GM12872 (cell line): Measurements from ENCODE around the gene C3orf20.

ENCODE experiments used
- CTCF ChIP-seq: IDR thresholded peaks from 3 replicates; pipeline ENCODE4 v1.5.1; 2011; ENCODE audit warnings: low read depth, mild to moderate bottlenecking, low read length, moderate library complexity; ENCODE audit not compliant: insufficient read depth

Gene C3orf20

DNA sequence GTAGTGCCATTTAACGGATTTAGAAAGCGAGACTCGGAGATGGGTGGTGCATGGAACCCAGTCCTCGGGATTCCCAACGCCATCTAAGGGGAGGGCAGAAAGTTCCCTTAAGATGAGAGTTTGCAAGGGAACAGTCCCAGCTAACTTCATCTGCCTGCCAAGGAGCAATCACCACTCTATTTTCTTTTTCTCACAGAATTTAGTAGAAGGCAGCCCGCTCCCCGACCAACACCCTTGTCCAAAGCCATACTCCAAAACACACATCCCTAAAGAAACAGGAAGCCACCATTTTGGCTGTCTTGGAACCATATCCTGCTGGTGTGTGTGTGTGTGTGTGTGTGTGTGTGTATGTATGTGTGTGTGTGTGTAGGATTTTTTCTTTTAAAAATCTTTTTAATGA, 136.7 kb downstream of the C3orf20 start:
- TF ChIP-seq CTCF = no peak

DNA sequence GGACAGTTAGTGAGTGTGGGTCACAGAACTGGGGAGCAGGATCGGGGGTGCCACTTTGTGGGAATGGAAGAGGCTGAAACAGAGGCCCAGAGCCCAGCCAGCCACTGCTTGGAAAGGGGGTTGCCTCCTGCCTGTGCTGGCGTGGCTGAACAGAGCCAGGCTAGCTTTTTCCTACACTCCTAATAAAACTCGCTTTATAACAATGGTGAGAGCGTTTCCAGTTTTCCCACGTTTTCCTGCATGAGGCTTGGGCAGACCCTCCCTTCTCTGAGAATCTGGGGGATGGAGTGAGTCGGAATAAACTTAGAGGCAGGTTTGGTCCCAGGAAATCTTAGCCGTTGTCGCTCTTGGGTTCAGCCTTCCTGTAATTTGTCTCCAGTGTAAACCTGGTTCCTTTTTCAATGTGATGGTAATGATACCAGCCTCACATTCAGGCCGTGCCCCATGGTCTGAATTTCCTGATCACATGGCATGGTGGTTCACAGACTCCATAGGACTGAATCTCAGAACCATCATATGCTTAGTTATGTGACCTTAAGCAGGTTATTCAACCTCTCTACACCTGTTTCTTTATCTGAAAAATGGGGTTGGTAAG, 137.4 kb downstream of the C3orf20 start:
- TF ChIP-seq CTCF = no peak

DNA sequence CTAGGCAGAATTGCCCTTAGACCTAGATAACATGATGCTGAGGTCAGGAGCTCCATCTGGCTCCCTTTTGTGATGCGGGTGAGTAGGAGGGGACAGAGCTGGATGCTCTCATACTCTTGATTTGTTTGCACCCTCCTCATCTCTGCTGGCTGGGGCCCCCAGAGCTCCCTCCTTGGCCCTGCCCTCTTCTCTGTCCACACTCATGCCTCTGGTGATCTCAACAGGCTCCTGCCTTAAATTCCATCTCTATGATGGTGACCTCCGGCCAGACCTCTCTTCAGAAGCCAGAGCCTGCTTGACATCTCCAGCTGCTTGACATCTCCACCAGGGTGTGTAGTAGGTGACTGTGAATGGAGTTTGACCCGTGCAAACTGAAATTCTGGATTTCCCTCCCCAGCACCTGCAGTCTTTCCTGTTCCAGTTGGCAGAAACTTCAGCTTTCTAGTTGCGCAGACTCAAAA, 139.5 kb downstream of the C3orf20 start:
- TF ChIP-seq CTCF = no peak

DNA sequence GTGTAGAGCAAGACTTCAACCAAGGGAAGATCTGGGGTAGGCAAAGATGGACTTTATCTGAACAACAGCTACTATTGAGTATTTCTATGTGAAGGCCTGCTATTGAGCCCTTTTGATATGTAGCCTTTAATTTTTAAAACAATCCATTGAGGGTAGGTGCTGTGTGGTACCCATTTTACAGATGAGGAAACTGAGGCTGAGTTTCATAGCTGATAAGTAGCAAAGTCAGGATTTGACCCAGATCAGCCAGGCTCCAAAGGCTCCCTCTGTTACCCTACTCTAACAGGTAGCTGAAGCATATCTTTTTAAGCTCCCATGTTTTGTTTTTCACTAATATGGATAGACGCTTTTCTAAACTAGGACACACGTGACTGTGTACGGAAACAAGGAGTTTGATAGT, 141.4 kb downstream of the C3orf20 start:
- no peak for TF ChIP-seq CTCF

DNA sequence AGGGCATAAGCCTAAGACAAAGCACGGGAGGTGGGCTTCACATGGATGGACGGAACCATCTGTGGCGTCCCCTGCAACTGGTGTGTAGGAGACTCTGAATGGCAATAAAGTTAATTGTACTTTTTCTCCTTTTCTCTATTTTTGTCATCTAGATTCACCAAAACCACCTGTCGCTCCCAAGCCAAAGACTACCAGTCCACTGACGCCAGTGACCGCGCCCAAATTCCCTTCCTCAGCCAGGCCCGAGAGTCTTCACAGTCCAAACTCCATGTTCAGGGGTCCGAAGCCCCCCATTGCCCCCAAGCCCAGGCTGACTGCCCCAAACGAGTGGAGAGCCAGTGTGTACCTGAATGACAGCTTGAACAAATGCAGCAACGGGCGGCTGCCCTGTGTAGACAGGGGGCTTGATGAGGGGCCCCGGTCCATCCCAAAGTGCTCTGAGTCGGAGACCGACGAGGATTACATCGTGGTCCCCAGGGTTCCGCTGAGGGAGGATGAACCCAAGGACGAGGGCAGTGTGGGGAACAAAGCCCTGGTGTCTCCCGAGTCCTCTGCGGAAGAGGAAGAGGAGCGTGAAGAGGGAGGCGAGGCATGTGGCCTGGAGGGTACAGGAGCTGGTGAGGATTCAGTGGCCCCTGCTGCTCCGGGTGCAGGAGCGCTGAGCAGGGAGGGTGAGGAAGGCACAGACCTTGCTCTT, 144.0 kb downstream of the C3orf20 start, which contains the start of gene FGD5:
Gene FGD5 (plus strand): TSS at position 159 of the 697 bp plus-strand sequence. CDS start 110 bp downstream, at position 269.
- TF ChIP-seq CTCF = no peak

DNA sequence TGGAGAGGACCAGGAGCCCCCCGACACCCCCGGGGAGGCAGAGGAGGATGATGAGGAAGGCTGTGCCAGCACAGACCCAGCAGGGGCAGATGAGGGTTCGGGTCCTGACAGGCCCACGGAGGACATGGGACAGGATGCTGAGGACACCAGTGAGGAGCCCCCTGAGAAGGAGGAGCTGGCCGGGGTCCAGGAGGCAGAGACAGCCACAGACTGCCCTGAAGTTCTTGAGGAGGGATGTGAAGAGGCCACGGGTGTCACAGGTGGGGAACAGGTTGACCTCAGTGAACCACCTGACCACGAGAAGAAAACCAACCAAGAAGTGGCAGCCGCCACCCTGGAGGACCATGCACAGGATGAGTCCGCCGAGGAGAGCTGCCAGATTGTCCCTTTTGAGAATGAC, 144.7 kb downstream of the C3orf20 start:
- TF ChIP-seq CTCF = no peak

DNA sequence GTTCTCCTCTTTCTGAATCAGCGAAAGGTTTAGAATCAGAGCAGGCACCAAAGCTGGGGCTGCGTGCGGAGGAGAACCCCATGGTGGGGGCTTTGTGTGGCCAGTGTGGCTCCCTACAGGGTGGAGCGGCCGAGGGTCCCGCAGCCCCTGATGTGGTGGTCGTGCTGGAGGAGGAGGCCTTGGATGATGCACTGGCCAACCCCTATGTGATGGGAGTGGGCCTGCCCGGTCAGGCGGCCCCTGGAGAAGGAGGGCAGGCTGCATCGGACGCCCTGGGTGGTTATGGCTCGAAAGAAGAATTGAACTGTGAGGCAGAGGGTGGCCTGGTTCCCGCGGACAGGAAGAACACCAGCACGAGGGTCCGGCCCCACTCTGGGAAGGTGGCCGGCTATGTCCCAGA, 145.2 kb downstream of the C3orf20 start:
- no peak for TF ChIP-seq CTCF
